ENCODE measurements around the gene CTTNBP2. TPM values are rescaled to one million over a fixed set of nuclear protein-coding genes. Genes with fewer than 3 reads are reported as not detected.
A peak's percentile ranks its signal among the peaks of the same experiment; 100 is the strongest.

Gene CTTNBP2, protein sequence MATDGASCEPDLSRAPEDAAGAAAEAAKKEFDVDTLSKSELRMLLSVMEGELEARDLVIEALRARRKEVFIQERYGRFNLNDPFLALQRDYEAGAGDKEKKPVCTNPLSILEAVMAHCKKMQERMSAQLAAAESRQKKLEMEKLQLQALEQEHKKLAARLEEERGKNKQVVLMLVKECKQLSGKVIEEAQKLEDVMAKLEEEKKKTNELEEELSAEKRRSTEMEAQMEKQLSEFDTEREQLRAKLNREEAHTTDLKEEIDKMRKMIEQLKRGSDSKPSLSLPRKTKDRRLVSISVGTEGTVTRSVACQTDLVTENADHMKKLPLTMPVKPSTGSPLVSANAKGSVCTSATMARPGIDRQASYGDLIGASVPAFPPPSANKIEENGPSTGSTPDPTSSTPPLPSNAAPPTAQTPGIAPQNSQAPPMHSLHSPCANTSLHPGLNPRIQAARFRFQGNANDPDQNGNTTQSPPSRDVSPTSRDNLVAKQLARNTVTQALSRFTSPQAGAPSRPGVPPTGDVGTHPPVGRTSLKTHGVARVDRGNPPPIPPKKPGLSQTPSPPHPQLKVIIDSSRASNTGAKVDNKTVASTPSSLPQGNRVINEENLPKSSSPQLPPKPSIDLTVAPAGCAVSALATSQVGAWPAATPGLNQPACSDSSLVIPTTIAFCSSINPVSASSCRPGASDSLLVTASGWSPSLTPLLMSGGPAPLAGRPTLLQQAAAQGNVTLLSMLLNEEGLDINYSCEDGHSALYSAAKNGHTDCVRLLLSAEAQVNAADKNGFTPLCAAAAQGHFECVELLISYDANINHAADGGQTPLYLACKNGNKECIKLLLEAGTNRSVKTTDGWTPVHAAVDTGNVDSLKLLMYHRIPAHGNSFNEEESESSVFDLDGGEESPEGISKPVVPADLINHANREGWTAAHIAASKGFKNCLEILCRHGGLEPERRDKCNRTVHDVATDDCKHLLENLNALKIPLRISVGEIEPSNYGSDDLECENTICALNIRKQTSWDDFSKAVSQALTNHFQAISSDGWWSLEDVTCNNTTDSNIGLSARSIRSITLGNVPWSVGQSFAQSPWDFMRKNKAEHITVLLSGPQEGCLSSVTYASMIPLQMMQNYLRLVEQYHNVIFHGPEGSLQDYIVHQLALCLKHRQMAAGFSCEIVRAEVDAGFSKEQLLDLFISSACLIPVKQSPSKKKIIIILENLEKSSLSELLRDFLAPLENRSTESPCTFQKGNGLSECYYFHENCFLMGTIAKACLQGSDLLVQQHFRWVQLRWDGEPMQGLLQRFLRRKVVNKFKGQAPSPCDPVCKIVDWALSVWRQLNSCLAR (N-terminal part only)
- total RNA-seq, result 1 to 10 TPM; 7.9 to 9.1 TPM
- long read RNA-seq, donor 1, partial matches to known transcripts, result 0 of 5 reads
- long read RNA-seq, donor 1, other reads (novel, unspliced or antisense), result 4 of 5 reads
- long read RNA-seq, donor 2, partial matches to known transcripts, result 1 of 1 reads
- long read RNA-seq, donor 2, other reads (novel, unspliced or antisense), result 0 of 1 reads

- peak; percentile 88 for DNase-seq (ENCODE audit: low spot score)
- intact Hi-C loops (cut with DNase I), result loop anchor here (10.0 kb wide), 2 partner anchors 99 to 119 kb away; no protein-coding TSS in a partner anchor
Measured at GRCh38 chr7:117873310-117874190, at the start of gene CTTNBP2. TSS of gene CTTNBP2 (minus strand) at chr7:117873441. CDS start at chr7:117873415, 26 bp downstream.

DNA sequence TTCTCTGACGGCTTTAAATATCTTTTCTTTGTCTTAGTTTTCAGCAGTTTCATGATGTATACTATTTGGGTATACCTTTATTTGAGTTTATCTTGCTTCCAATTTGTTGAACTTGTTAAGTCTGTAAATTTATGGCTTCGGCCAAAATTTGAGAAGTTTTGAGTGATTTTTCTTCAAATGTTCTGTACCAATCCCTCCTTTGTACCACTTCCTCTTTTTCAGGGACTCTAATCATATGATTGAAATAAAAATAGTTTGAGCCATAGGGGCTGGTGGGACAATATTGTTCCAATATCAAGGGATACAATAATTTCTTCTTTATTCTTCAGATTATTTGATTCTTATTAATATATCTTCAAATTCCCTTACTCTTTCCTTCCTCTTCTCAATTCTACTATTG lies 43.1 kb upstream of the CTTNBP2 start:
- DNase-seq (ENCODE audit: low spot score), result no peak
- intact Hi-C loops (cut with DNase I), result no loop called here

DNA sequence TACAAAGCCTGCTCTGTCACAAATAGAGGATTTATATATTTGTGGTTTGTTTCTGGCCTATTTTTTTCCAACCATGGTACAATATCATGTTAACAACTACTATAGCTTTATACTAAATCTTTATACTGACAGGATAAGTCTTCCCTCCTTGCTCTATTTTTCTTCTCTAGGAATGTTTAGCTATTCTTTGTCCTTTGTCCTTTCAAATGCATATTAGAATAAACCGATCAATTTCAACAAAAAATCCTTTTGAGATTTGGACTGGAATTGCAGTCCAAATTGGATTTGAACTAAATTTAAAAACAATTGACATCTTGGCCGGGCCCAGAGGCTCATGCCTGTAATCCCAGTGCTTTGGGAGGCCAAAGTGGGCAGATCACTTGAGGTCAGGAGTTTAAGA lies 39.2 kb upstream of the CTTNBP2 start:
- intact Hi-C loops (cut with DNase I), result no loop called here
- no peak for DNase-seq (ENCODE audit: low spot score)

GRCh38 chr7:117908031-117908795 lies 35.0 kb upstream of the CTTNBP2 start:
- no peak for DNase-seq (ENCODE audit: low spot score)
- intact Hi-C loops (cut with DNase I), result no loop called here

DNA sequence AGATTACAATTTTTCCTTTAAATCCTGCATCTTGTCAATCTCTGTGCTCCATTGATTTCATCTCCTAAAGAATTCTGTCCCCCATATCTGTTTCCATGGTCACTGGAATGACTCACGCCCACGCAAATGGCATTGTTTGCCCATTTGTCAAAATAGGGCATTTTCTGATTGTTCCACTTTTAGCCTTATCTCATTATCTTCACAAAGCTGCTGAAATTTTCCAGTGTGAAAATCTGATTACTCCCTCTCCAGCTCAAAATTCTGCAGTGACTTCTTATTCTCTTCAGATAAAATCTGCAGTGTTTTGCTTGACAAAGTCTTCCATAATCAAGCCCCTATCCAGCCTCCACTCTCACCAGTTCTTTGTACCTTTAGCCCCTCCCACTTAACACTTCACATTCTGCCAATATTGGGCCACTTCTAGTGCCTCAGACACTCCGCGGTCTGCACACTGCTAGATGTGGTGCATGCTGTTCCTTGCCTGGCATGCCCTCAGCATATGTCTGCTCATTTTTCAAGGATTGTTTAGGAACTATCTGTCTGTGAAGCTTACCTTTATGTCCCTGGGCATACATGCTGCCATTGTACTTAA lies 33.9 kb upstream of the CTTNBP2 start:
- intact Hi-C loops (cut with DNase I), result no loop called here
- DNase-seq (ENCODE audit: low spot score), result no peak

DNA sequence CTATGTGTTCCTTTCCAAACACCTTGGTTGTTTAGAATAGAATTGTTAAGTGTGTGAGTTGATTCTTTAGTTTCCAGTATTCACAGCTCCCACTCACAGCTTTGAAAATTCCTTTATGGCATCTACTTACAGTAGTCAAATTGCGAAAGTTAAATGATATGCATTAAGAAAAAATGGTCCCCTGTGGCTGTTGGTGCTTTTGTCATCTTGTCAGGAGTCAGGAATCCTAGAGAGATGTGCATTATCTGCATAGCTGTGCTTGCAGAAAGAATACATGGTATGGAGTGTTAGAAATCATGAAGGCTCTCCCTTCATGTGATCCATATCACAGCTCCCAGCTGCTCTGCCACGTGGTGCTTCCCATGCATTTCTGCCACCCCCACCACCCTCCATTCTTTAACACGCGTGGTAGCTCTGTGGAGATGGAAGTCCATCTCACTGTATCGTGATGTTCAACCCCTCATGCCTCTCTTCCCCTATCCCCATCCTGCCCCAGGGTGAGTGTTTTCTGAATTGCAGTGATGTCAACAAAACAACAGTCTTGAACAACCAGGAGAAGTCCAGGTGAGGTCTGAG lies 29.2 kb upstream of the CTTNBP2 start:
- intact Hi-C loops (cut with DNase I), result no loop called here
- DNase-seq (ENCODE audit: low spot score), result no peak

DNA sequence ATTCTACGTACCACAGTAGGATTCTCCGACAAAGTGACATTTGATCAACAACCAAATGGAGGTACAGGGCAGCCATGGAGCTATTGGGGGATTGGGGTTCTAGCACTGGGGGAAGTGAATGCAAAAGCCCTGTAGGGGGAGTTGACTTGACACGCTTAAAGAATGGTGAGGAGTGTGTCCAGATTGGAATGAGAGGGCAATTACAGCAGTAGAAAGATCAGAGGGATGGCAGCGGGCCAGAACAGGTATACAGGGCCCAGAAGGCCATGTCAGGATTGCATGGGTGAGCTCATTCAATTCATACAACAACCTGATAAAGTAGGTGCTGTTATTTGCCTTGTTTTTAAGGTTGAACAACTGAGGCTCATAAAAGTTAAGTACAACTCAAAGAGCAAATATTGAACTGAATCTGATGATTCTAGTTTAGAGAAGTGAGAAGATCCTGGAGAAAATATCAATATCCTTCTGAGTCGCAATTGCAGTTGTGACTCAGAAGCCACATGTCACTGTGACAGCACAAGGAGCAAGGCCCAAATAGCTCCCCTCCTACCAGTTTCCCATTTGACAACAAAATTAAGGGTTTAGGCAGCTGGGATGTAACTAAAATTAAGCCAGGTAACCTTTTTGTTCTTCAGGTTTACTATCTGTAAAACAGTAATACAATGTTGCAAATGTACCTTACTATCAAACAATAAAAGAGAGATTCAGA lies 28.0 kb upstream of the CTTNBP2 start:
- intact Hi-C loops (cut with DNase I), result no loop called here
- no peak for DNase-seq (ENCODE audit: low spot score)

DNA sequence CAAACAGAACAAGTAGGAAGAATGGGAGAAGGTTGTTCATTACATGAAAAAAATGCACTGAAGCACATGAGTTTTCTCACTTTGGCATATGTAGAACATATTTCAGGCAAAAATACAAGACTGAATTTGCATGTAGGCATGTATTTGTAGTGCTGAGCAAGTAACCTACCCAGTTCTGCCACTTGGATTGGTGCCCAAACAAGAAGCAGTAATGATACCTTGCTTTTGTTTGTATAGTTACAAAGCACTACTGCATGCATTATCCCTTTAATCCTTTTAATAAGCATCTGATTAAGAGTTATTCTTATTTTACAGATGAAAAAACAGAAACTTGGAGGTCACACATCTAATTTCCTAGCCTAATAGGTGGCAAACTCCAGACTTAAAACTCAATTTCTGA lies 23.1 kb upstream of the CTTNBP2 start:
- DNase-seq (ENCODE audit: low spot score), result no peak
- intact Hi-C loops (cut with DNase I), result no loop called here

DNA sequence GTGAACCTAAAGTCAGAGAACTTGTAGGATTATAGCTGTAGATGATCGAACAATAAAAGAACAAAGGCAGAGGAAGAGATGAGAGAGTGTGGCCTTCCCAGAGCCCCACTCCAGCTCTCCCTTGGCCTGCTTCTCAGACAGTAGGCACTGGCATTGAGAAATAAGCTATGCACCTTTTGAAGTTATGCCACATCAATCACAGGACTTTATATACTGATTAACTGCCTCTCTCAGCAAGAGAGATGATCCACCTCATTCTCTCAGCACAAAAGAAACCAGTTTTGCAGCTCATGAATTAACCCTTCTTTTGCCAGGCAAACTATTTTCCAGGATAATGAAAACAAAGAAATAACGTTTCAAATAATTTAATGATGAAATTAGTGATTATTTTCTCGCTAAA lies 22.0 kb upstream of the CTTNBP2 start:
- intact Hi-C loops (cut with DNase I), result no loop called here
- DNase-seq (ENCODE audit: low spot score), result no peak

GRCh38 chr7:117894037-117894436 lies 20.8 kb upstream of the CTTNBP2 start:
- intact Hi-C loops (cut with DNase I), result no loop called here
- DNase-seq (ENCODE audit: low spot score), result no peak

DNA sequence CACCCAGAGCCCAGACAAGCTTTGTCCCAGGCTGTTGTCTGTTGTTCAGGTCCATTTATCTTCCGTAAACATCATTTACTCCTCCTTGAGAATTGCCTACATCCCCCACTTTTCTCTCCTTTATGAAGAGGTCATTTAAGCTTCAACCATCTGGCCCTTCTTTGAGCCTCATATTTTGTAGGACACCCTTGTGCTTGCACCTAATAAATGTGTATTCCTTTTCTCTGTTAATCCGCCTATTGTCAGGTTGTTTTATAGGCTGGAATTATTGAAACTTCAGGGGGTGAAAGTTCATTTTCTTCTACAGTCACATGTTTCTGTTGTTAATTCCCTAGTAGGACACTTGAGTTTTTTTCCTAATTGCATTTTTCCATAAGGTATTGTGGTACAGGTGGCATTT lies 19.6 kb upstream of the CTTNBP2 start:
- no peak for DNase-seq (ENCODE audit: low spot score)
- intact Hi-C loops (cut with DNase I), result no loop called here

- no peak for DNase-seq (ENCODE audit: low spot score)
- intact Hi-C loops (cut with DNase I), result no loop called here
Measured at GRCh38 chr7:117889611-117890010, 16.4 kb upstream of the CTTNBP2 start.

DNA sequence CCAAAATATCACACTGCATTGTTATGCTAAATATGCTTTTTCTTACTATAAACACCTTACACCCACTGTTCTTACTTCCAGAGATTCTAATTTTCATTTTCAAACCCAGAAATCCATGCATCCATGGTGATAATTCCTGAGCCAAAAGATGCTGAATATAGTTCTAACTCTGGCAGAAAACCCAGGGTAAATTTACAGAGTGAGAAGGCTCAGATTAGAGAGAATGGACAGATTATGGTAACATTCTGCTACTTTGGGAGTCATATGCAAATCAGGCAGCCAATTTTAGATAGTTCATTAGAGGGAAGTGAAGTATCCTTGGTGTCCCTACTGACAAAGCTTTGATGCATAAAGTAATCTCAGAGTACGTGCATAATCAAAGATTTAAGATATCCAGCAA lies 15.4 kb upstream of the CTTNBP2 start:
- DNase-seq (ENCODE audit: low spot score), result no peak
- intact Hi-C loops (cut with DNase I), result no loop called here

DNA sequence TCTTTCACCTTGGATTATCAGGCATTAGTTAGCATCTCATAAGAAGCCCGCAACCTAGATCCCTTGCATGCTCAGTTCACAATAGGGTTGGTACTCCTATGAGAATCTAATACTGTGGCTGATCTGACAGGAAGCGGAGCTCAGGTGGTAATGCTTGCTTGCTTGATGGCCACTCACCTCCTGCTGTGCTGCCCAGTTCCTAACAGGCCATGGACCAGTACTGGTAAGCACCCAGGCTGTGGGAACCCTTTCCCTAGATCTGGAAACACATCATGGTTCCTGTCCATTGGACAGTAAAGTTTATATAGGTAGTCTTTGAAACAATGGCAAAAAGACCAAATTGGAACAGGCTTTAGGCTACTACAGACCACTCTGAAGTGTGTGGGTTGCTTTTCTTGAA lies 9.4 kb upstream of the CTTNBP2 start:
- DNase-seq (ENCODE audit: low spot score), result no peak
- intact Hi-C loops (cut with DNase I), result no loop called here

GRCh38 chr7:117876761-117877160 lies 3.5 kb upstream of the CTTNBP2 start:
- DNase-seq (ENCODE audit: low spot score), result no peak
- intact Hi-C loops (cut with DNase I), result loop anchor here (10.0 kb wide), 2 partner anchors 102 to 122 kb away; no protein-coding TSS in a partner anchor

GRCh38 chr7:117875566-117875965 lies 2.3 kb upstream of the CTTNBP2 start:
- no peak for DNase-seq (ENCODE audit: low spot score)
- intact Hi-C loops (cut with DNase I), result loop anchor here (10.0 kb wide), 2 partner anchors 101 to 121 kb away; no protein-coding TSS in a partner anchor

Data from posterior vena cava (tissue), 2 donors.